Brain microvascular endothelial cell (primary cell): ENCODE results near the gene MESP2.
"Not testable (repeated sequence)": the region's sequence is repeated elsewhere in the genome, so short reads cannot be mapped to it uniquely, and the experiment has no call there.

Experiments used
- DNase-seq: peaks from one replicate; pipeline ENCODE4 v3.0.0-alpha.2; 2020
- H3K27ac ChIP-seq: fragments of 250-450 bp; sonication (Bioruptor Pico); 2 replicates; pipeline ENCODE4 v1.5.1; 2020; ENCODE audit warnings: mild to moderate bottlenecking, moderate library complexity
- H3K27me3 ChIP-seq: fragments of 250-450 bp; sonication (Bioruptor Pico); replicated peaks from 2 replicates; pipeline ENCODE4 v1.5.1; 2020; ENCODE audit warnings: mild to moderate bottlenecking
- H3K36me3 ChIP-seq: fragments of 250-450 bp; sonication (Bioruptor Pico); replicated peaks from 2 replicates; pipeline ENCODE4 v1.5.1; 2020; ENCODE audit warnings: mild to moderate bottlenecking
- H3K4me3 ChIP-seq: 2 replicates; pipeline ENCODE4 v1.5.1; 2011; ENCODE audit warnings: low read depth, mild to moderate bottlenecking, control low read depth, low read length, moderate library complexity
- CTCF ChIP-seq: IDR thresholded peaks from 2 replicates; pipeline ENCODE4 v1.5.1; 2011; ENCODE audit warnings: low read depth, mild to moderate bottlenecking, moderate library complexity, low read length, control low read depth, inconsistent platforms; ENCODE audit errors: missing control alignments
- in situ Hi-C: cut with HindIII; loops from 2 replicates; pipeline ENCODE4 v1.10.0; 2017; ENCODE audit warnings: low sequenced_read_pairs, low pct_ligation_motif_present

The MESP2 gene

GRCh38 chr15:89778861-89779260 is 2.7 kb downstream of the MESP2 start:
- H3K4me3 ChIP-seq, result no peak overlapping the region
- no peak for TF ChIP-seq CTCF
- H3K27me3 ChIP-seq, result no peaks in the 10 kb centered on the region
- peaks cover under 1% of the 10 kb centered on the region for H3K36me3 ChIP-seq
- no peak overlapping the region for H3K27ac ChIP-seq
- in situ Hi-C loops, result no loop called here
- DNase-seq, result no peak

GRCh38 chr15:89780601-89781000 is 4.5 kb downstream of the MESP2 start:
- no peak overlapping the region for H3K4me3 ChIP-seq
- peaks cover 7% of the 10 kb centered on the region for H3K36me3 ChIP-seq
- no peak overlapping the region for H3K27ac ChIP-seq
- DNase-seq, result no peak
- TF ChIP-seq CTCF, result no peak
- no peaks in the 10 kb centered on the region for H3K27me3 ChIP-seq
- in situ Hi-C loops, result no loop called here

- Histone ChIP-seq H3K4me3 (no peak overlapping the region), H3K27me3 (no peaks in the 10 kb centered on the region), H3K27ac (no peak overlapping the region), H3K36me3 (peaks cover 7% of the 10 kb centered on the region)
- in situ Hi-C loops, result no loop called here
- no peak for DNase-seq
- no peak for TF ChIP-seq CTCF
Observed at GRCh38 chr15:89781055-89781454, 4.9 kb downstream of the MESP2 start.

GRCh38 chr15:89781891-89782618 is 5.9 kb downstream of the MESP2 start:
- H3K27me3 ChIP-seq, result no peaks in the 10 kb centered on the region
- DNase-seq, result peak; percentile 49
- no peak for TF ChIP-seq CTCF
- no peak overlapping the region for H3K4me3 ChIP-seq
- peaks cover 7% of the 10 kb centered on the region for H3K36me3 ChIP-seq
- in situ Hi-C loops, result no loop called here
- no peak overlapping the region for H3K27ac ChIP-seq

GRCh38 chr15:89782619-89782950 is 6.5 kb downstream of the MESP2 start:
- H3K27me3 ChIP-seq, in situ Hi-C loops, DNase-seq, H3K4me3 ChIP-seq, H3K27ac ChIP-seq, H3K36me3 ChIP-seq: not testable (repeated sequence)

GRCh38 chr15:89783111-89783860 is 7.2 kb downstream of the MESP2 start:
- H3K36me3 ChIP-seq, result peaks cover 13% of the 10 kb centered on the region
- no peaks in the 10 kb centered on the region for H3K27me3 ChIP-seq
- in situ Hi-C loops, result no loop called here
- DNase-seq, result no peak
- H3K27ac ChIP-seq, result no peak overlapping the region
- no peak for TF ChIP-seq CTCF
- no peak overlapping the region for H3K4me3 ChIP-seq
